H1 (cell line): Measurements from ENCODE around the gene PTPRG. TPM values are rescaled to one million over a fixed set of nuclear protein-coding genes. Genes with fewer than 3 reads are reported as not detected.

Experiments
- CTBP2 ChIP-seq: IDR thresholded peaks from 2 replicates; pipeline ENCODE4 v1.7.0; 2011; ENCODE audit warnings: borderline replicate concordance, mild to moderate bottlenecking, moderate library complexity, mixed read lengths, low read length; ENCODE audit not compliant: insufficient read depth, insufficient read length
- POLR2A ChIP-seq, 2 experiments: IDR thresholded peaks; 1 replicate in 1 of 2; 2 replicates in 1 of 2; pipeline ENCODE4 v1.6.1; 2011; ENCODE audit warnings: low read depth in 2 of 2, low read length in 2 of 2, mild to moderate bottlenecking in 2 of 2; ENCODE audit errors: control extremely low read depth in 1 of 2
- RBBP5 ChIP-seq: IDR thresholded peaks from 2 replicates; pipeline ENCODE4 v1.7.1; 2012; ENCODE audit warnings: low read depth, mild to moderate bottlenecking, inconsistent platforms, low read length, moderate library complexity, borderline replicate concordance
- SIN3A ChIP-seq, 2 experiments: IDR thresholded peaks in 1 of 2; conservative IDR thresholded peaks in 1 of 2; 2 replicates each; pipeline ENCODE4 v1.6.1; 2011 to 2012; ENCODE audit warnings: low read length in 2 of 2, improper control_type of control experiment in 1 of 2, low read depth in 1 of 2, mild to moderate bottlenecking in 1 of 2
- YY1 ChIP-seq: IDR thresholded peaks from 2 replicates; pipeline ENCODE4 v1.6.1; 2011; ENCODE audit warnings: low read depth, mild to moderate bottlenecking, low read length
- polyA plus RNA-seq, 7 experiments: library from polyadenylated mRNA; depleted of rRNA in 3 of 7; stranded (reverse) in 5 of 7; unstranded in 2 of 7; fragments of >200 nt in 5 of 7; fragments of 200-250 nt in 2 of 7; gene quantifications; 1 replicate in 5 of 7; 2 replicates in 1 of 7; 4 replicates in 1 of 7; pipeline versions ENCODE4 v1.2.1 to v1.2.3, GENCODE V29; 2011 to 2013; ENCODE audit warnings: missing spikeins in 2 of 7, mixed read lengths in 2 of 7
- total RNA-seq: library from RNA; stranded (reverse); fragmentation: NEBNext Ultra II Directional; extraction: Animal tissue kit (Norgen Biotek cat#: 25700); gene quantifications from 2 replicates; pipeline ENCODE4 v1.2.1, GENCODE V29; 2021

PTPRG gene
- total and polyA plus RNA-seq, 2 of the 8 experiments (the other 6 are each of a cell fraction or from before 2014, with no cell fraction given), result 23.3 to 96.2 TPM

GRCh38 chr3:61684386-61684785, 123.0 kb downstream of the PTPRG start (continued):
- TF ChIP-seq SIN3A (conservative IDR thresholded peaks at IDR 0.05 in 1 of 2, IDR thresholded peaks at IDR 0.05 in 1 of 2; ENCODE audit: low read depth in 1 of 2, low read length in 2 of 2) (no peak), CTBP2 (no peak), YY1 (no peak), POLR2A (IDR thresholded peaks at IDR 0.05; ENCODE audit: control extremely low read depth in 1 of 2, low read depth in 2 of 2, low read length in 2 of 2) (no peak), RBBP5 (no peak)
